MM.1S (cell line): ENCODE results near the gene SYT1.

ENCODE experiments used
- DNase-seq: peaks from one replicate; pipeline ENCODE4 v3.0.0-alpha.2; 2015
- H2AFZ ChIP-seq: fragments of 300-600 bp; sonication (generic); 2 replicates; pipeline ENCODE4 v1.6.0; 2016; ENCODE audit warnings: antibody characterized with exemption, low read length
- H3F3A ChIP-seq: fragments of 300-600 bp; sonication (generic); 2 replicates; pipeline ENCODE4 v1.6.1; 2016; ENCODE audit warnings: mild to moderate bottlenecking, antibody characterized with exemption, low read length, moderate library complexity, mixed read lengths; ENCODE audit not compliant: insufficient read depth
- H3K27ac ChIP-seq: fragments of 300-600 bp; sonication (generic); 2 replicates; pipeline ENCODE4 v1.5.1; 2016; ENCODE audit warnings: mild to moderate bottlenecking, low read length
- H3K27me3 ChIP-seq: fragments of 300-600 bp; sonication (generic); replicated peaks from 2 replicates; pipeline ENCODE4 v1.6.0; 2016; ENCODE audit warnings: low read length; ENCODE audit not compliant: insufficient read depth
- H3K36me3 ChIP-seq: fragments of 300-600 bp; sonication (generic); replicated peaks from 2 replicates; pipeline ENCODE4 v1.6.1; 2016; ENCODE audit warnings: mild to moderate bottlenecking, low read length, mixed read lengths; ENCODE audit not compliant: insufficient read depth
- H3K4me1 ChIP-seq: fragments of 300-600 bp; sonication (generic); 2 replicates; pipeline ENCODE4 v1.6.1; 2016; ENCODE audit warnings: low read length, mixed read lengths
- H3K4me2 ChIP-seq: fragments of 300-600 bp; sonication (generic); 2 replicates; pipeline ENCODE4 v1.6.0; 2016; ENCODE audit warnings: low read depth, low read length
- H3K4me3 ChIP-seq: fragments of 300-600 bp; sonication (generic); 2 replicates; pipeline ENCODE4 v1.5.1; 2016; ENCODE audit warnings: low read length, mixed read lengths
- H3K79me2 ChIP-seq: fragments of 300-600 bp; sonication (generic); 2 replicates; pipeline ENCODE4 v1.6.1; 2016; ENCODE audit warnings: mixed run types, low read length, mixed read lengths
- H3K9ac ChIP-seq: fragments of 300-600 bp; sonication (generic); 2 replicates; pipeline ENCODE4 v1.6.1; 2016; ENCODE audit warnings: low read length, mixed read lengths
- H3K9me2 ChIP-seq: fragments of 300-600 bp; sonication (generic); replicated peaks from 2 replicates; pipeline ENCODE4 v1.6.1; 2016; ENCODE audit warnings: mild to moderate bottlenecking, low read length, mixed read lengths; ENCODE audit not compliant: insufficient read depth
- H3K9me3 ChIP-seq: fragments of 300-600 bp; sonication (generic); replicated peaks from 2 replicates; pipeline ENCODE4 v1.6.1; 2016; ENCODE audit warnings: mild to moderate bottlenecking, low read length, mixed read lengths; ENCODE audit not compliant: insufficient read depth
- H4K20me1 ChIP-seq: fragments of 300-600 bp; sonication (generic); 2 replicates; pipeline ENCODE4 v1.6.1; 2016; ENCODE audit warnings: mild to moderate bottlenecking, low read length, moderate library complexity, mixed read lengths; ENCODE audit not compliant: insufficient read depth
- CTCF ChIP-seq: fragments of 300-600 bp; sonication (generic); IDR thresholded peaks from 2 replicates; pipeline ENCODE4 v1.5.1; 2016; ENCODE audit warnings: antibody characterized with exemption, low read length, mixed read lengths
- EZH2 ChIP-seq: fragments of 300-600 bp; sonication (generic); optimal IDR thresholded peaks from 2 replicates; pipeline ENCODE3; 2017; ENCODE audit warnings: low read depth, mild to moderate bottlenecking, antibody characterized with exemption, low read length, mixed read lengths
- EZH2phosphoT487 ChIP-seq: fragments of 300-600 bp; sonication (generic); IDR thresholded peaks from 2 replicates; pipeline ENCODE4 v1.6.1; 2018; ENCODE audit warnings: antibody characterized with exemption, low read length

Gene SYT1

GRCh38 chr12:79262938-79263337, 398.4 kb downstream of the SYT1 start:
- H3K9me2 ChIP-seq, result no peaks in the 10 kb centered on the region
- H3K79me2 ChIP-seq, result no peaks in the 10 kb centered on the region
- no peak for DNase-seq
- no peaks in the 10 kb centered on the region for H3K27me3 ChIP-seq
- no peak overlapping the region for H2AFZ ChIP-seq
- no peak overlapping the region for H3K4me2 ChIP-seq
- no peak overlapping the region for H3K4me3 ChIP-seq
- H3F3A ChIP-seq, result no peaks in the 10 kb centered on the region
- H3K36me3 ChIP-seq, result no peaks in the 10 kb centered on the region
- H3K4me1 ChIP-seq, result no peaks in the 10 kb centered on the region
- TF ChIP-seq CTCF (no peak), EZH2phosphoT487 (no peak), EZH2 (no peak)
- no peaks in the 10 kb centered on the region for H4K20me1 ChIP-seq
- H3K27ac ChIP-seq, result no peak overlapping the region
- no peak overlapping the region for H3K9ac ChIP-seq
- no peaks in the 10 kb centered on the region for H3K9me3 ChIP-seq

- TF ChIP-seq EZH2phosphoT487 (no peak), EZH2 (no peak), CTCF (no peak)
- Histone ChIP-seq H3K9ac (no peak overlapping the region), H4K20me1 (no peaks in the 10 kb centered on the region), H3F3A (no peaks in the 10 kb centered on the region), H3K4me2 (no peak overlapping the region), H2AFZ (no peak overlapping the region), H3K79me2 (no peaks in the 10 kb centered on the region), H3K9me3 (no peaks in the 10 kb centered on the region), H3K9me2 (no peaks in the 10 kb centered on the region), H3K4me1 (no peaks in the 10 kb centered on the region), H3K36me3 (no peaks in the 10 kb centered on the region), H3K4me3 (no peak overlapping the region), H3K27ac (no peak overlapping the region), H3K27me3 (no peaks in the 10 kb centered on the region)
- no peak for DNase-seq
Measured at GRCh38 chr12:79266343-79267144, 402.0 kb downstream of the SYT1 start.

GRCh38 chr12:79267580-79267979, 403.0 kb downstream of the SYT1 start:
- TF ChIP-seq EZH2phosphoT487, result no peak
- TF ChIP-seq CTCF, result no peak
- no peak for TF ChIP-seq EZH2
- no peak overlapping the region for H3K4me3 ChIP-seq

More at GRCh38 chr12:79267580-79267979, 403.0 kb downstream of the SYT1 start:
- Histone ChIP-seq H3F3A (no peaks in the 10 kb centered on the region), H2AFZ (no peak overlapping the region), H3K36me3 (no peaks in the 10 kb centered on the region), H3K27ac (no peak overlapping the region), H3K4me1 (no peaks in the 10 kb centered on the region), H3K79me2 (no peaks in the 10 kb centered on the region), H3K4me2 (no peak overlapping the region), H3K9ac (no peak overlapping the region), H4K20me1 (no peaks in the 10 kb centered on the region), H3K9me2 (no peaks in the 10 kb centered on the region), H3K9me3 (no peaks in the 10 kb centered on the region), H3K27me3 (no peaks in the 10 kb centered on the region)
- DNase-seq, result no peak
